CD1c-positive myeloid dendritic cell (primary cell): ENCODE data around the gene ASCC3.

Experiments
- DNase-seq: peaks from one replicate; pipeline ENCODE4 v3.0.0-alpha.2; 2016; ENCODE audit errors: extremely low spot score

ASCC3 gene

DNA sequence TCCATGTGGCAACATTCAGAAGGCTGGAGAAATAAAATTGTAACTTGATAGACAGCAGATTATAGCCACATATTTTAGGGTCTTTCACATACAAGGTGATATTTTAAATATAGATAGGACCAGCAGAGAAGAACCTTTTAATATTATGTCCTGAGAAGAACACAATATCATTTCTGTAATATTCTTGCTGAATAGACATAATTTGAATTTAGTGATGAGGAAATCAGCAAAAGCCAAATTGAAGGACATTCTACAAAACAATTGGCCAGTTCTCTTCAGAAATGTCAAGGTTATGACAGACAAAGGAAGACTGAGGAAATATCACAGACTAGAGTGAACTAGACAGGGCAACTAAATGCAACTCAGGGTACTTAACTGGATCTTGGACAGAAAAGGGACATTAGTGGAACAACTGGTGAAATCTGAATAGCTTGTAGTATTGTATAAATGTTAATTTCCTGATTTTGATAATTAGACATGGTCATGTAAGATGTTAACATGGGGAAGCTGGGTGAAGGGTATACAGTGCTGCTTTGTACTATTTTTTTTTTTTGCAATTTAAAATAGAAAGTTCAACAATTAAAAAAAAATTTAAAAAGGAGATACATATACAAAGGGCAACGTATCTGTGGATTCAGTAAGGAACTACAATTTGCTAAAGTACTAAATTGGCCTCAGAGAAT lies 281.9 kb downstream of the ASCC3 start:
- DNase-seq, result no peak

GRCh38 chr6:100595456-100595855 lies 285.7 kb downstream of the ASCC3 start:
- no peak for DNase-seq

GRCh38 chr6:100593522-100593921 lies 287.6 kb downstream of the ASCC3 start:
- DNase-seq, result no peak

DNA sequence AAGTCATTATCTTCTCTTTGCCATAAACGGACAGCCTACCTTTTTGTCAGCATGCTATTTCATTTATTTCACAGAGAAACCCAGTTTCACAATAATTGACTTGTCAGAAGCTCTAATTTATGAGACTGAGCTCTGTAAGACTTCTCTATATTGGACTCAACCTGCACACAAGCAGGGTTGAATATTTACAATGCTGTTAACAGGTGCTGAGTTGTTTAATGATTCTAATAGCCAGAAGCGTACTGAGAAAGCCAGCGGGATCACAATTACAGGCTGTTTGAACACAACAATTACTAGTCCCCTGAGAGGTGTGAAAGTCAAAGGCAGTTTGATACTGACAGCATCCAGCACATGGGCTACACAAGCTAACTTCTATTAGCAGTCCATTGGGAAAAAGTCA lies 288.2 kb downstream of the ASCC3 start:
- no peak for DNase-seq

DNA sequence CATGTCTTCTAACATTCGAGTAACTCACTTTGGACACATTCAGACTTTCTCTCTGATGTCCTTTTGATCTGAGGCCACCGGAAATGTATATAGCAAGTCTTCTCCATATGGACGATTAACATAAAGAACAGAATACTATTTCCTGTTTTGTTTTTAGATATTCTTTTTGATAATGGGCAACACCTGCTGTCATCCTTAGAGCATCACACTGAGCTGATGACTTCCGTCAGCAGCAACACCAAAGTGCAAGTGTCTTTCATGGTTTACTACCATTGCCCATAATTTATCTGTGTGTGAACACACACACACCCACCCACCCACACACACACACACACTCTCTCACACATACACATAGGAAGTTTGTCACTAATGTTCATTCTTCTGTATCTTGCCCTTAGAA lies 303.7 kb downstream of the ASCC3 start:
- DNase-seq, result no peak

DNA sequence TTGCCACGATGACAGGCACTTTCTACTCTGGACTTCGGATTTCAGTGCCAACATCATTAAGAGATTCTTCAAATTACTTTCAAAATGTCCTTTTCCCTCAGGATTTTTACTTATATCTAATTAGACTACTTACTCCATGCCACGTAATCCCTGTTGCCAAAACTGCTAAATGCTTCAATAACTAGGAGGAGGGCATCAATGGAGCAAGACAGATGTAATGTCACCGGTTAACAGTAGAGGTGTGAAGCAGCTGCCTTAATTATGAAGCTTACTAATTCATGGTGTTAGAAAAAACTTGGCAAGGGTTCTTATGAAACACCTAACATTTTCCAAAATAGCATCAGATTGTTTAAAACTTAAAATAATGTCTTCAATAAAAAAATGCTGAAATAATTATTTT lies 305.2 kb downstream of the ASCC3 start:
- DNase-seq, result no peak

GRCh38 chr6:100574836-100575235 lies 306.3 kb downstream of the ASCC3 start:
- DNase-seq, result no peak

DNA sequence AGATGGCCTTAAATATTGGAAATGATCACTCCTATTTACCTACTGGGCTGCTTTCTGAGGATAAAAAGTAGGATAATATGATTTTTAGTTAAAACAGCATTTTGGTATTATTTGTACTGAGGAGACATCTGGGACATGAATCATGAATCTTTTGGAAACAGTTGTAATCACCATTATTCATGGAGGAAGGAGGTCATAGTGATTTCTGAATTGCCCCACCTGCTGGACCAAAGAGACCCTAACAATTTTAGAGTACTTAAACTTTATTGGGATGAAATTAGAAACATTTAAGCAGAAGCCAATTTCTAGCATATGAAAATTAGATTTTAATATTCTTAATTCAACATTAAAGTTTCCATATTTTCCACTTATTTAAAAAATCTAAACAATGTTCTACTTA lies 308.0 kb downstream of the ASCC3 start:
- DNase-seq, result no peak

DNA sequence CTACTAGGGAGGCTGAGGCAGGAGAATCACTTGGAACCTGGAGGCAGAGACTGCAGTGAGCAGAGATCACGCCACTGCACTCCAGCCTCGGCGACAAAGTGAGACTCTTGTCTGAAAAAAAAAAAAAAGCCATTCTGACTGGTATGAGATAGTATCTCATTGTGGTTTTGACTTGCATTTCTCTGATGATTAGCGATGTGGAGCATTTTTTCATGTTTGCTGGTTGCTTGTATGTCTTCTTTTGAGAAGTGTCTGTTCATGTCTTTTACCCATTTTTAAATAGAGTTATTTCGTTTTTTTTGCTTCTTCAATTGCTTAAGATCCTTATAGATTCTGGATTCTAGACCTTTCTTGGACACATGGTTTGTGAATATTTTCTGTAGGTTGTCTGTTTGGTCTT lies 312.9 kb downstream of the ASCC3 start:
- DNase-seq, result no peak

- no peak for DNase-seq
Measured at GRCh38 chr6:100566563-100566962, 314.6 kb downstream of the ASCC3 start.

DNA sequence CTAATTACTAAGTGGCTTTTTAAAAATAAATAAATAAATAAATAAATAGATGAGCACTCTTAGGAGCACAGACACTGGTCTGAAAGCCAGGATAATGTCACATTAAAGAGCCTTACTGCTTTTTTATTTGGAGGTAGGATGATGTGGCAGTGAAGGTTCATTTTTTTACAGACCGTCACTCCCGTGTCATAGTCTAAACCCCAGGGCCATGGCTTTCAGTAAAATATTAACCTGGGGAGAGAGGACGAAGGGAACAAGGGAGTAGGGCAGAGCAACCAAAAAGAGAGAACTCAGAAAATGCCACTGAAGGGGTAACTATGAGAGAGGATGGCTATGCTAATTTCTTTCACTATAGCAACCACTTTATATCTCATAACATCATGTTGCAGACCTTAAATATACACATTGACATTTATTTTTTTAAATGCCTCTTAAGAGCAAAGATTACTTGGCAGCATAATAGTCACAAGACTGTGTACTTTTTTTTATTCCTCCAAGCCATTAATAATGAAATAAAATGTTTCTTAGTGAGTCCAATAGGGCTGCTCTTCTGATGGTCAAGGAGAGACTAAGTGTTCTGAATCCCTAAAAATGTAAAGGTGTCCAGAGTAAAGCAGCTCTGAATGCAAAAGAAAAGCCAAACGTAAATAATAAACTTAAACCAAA lies 315.6 kb downstream of the ASCC3 start:
- DNase-seq, result no peak

DNA sequence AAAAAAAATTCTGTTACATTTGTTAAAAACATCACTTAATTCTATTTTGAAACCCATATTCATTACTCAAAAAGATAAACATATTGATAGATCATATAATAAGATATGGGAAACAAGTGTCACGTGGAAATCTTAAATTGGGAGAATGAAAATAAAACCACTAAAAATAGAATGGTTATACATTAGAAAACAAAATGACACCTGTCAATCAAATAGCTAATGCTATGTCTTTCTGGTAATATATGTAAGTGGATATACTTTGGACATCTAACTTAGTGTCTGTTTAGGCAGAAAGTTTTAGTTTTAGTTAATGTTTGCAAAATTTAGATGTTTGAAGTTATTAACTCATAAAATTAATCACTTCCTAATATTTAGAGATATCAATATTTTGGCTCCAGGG lies 321.3 kb downstream of the ASCC3 start:
- DNase-seq, result no peak

- no peak for DNase-seq
Measured at GRCh38 chr6:100554228-100554627, 326.9 kb downstream of the ASCC3 start.

DNA sequence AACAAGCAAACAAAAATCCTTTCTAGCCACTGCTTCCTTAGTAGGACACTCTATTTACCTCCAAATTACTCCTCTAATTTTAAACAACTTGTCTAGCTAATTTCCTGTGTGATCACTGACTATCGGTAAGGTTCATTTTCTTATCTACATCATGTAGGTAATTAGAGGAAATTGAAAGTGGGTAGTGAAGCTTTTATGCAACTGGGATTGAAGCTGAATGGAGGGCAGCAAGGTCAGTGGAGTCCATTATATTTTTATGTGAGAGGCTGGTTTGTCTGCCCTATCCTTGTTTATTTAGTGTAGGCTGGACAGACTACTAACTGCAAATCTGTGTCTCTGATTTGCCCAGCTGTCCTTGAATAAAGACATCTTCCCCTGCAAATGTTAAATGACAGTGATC lies 327.9 kb downstream of the ASCC3 start:
- no peak for DNase-seq

GRCh38 chr6:100549406-100550167 lies 331.5 kb downstream of the ASCC3 start:
- no peak for DNase-seq

DNA sequence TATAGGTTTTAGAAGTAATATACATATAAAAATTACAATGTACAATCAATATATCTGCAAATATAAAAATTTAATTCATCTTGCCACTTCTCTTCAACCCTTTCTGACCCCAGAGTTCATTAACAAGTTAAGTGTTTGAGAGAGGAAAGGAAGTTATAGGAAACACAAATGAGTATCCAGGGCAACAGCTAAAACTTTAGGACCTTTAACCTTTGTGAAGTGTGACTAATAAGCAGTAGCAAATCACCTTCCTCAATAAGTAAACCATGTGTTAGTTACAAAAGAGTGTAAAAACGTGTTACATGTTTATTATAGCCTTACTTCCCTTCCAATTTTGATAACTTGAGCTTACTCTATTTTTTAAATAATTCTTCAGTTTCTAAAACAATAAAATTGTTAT lies 343.0 kb downstream of the ASCC3 start:
- DNase-seq, result no peak

DNA sequence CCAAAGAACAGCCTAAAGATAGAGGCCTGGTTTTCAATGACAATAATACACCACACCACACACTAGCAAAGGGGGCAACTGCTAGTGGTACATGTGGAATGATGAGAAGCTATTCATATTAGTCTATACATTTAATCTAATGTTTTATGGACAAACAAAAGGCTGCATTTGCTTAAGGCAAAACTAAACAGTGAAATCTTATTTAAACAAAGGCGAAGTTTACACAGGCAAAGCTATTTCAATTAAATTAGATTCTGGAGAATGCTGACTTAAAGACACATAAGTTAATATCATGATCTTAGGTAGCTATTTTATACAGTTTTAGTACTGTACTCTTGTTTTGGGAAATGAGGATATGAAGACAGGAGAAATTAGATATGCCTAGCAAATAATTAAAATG lies 362.5 kb downstream of the ASCC3 start:
- no peak for DNase-seq

GRCh38 chr6:100517633-100518032 lies 363.5 kb downstream of the ASCC3 start:
- no peak for DNase-seq

DNA sequence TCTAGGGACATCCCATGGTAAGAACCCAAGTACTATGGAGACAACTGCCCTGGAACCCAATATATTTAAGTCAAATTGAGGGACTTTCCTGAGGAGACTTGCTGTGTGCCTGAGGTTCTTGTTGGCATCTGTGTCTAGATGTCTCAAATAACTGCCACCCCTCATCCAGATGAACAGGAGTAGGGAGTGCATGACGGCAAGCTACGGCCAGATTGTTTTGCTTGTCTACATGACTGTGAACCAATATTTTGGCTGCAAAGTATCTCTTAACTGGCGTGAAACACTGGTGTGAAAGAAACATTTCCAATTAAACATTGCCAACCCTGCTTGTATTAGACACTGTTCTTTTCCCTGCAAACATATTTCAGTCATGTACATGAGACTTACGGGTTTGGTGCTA lies 364.0 kb downstream of the ASCC3 start:
- DNase-seq, result no peak

- no peak for DNase-seq
Measured at GRCh38 chr6:100514660-100515059, 366.5 kb downstream of the ASCC3 start.

DNA sequence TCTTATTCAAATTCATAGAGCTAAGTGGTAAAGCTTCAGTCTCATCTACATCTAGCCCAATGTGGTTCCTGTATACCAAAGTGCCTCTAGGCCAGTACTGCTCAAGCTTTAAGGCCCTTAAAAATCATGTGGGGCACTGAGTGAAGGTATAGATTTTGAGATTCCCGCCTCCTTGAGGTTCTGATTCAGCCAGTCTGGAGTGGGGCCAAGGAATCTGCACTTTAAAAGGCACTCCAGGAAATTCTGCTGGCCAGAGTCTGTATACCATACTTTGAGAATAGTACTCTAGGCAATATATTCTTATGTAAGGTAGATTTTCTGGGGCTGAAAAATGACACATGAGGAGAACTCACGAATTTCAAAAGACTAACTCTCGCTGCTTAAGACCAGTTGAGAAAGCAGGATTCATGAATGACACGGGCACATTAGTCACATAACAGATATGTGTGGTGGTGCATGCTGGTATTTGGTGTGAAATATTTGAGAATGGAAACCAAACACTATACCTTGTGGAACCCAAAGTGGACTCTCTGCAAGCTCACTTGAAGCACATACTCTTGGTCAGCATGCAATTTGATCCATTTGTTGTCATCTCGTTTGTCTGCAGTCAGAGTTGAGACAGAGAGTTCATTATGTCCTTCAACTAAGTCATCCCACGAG lies 368.8 kb downstream of the ASCC3 start:
- no peak for DNase-seq

DNA sequence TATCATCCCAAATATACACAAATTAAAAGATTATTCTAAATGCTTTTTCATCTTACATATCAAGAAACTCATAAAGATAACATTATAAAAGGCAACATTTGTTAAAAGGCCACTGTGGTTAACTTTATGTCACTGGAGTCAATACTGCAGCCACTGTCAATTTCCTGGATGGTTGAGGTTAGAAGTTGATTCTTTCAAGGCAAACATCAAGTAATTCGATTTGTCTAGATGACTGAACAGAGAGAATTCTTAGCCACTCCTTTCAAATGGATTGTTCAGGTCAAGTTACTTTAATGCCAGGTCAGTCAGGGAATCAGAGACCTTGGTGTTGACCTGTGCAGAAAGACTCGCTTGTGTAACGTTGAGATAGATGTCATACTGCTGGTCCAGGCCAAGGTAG lies 372.0 kb downstream of the ASCC3 start:
- DNase-seq, result no peak

GRCh38 chr6:100506651-100507050 lies 374.5 kb downstream of the ASCC3 start:
- no peak for DNase-seq
